Nucleus accumbens (tissue), 56 donors: ENCODE measurements around the gene NPAS3.
A peak's percentile ranks its signal among the peaks of the same experiment; 100 is the strongest.

Experiments used
- DNase-seq, 56 donors: peaks; one replicate each; lab custom pipeline; 2025; lab: John Stamatoyannopoulos, UW

NPAS3 gene

DNA sequence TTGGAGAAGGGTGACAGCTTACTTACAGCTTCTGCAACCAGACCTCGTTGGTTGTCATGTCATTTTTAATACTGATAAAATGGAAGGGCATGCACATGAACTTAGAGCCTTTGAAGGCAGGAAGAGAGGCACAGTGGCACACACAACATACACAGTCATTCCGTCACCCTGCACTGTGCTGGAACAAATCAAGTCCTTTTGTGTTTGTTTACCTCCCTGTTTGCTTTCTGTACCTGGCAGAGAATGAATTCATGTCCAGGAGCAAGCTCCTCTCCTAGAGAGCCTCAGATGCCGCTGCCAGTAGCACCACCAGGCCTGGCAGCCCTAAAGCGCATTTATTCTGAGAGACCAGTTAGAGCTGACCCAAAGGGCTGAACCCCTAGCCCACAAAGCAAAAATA, 551.9 kb downstream of the NPAS3 start:
- DNase-seq: peak in 3 of 56 donors; percentile 1 to 15 (median 1)

GRCh38 chr14:33491112-33491511, 552.4 kb downstream of the NPAS3 start:
- no peak for DNase-seq

DNA sequence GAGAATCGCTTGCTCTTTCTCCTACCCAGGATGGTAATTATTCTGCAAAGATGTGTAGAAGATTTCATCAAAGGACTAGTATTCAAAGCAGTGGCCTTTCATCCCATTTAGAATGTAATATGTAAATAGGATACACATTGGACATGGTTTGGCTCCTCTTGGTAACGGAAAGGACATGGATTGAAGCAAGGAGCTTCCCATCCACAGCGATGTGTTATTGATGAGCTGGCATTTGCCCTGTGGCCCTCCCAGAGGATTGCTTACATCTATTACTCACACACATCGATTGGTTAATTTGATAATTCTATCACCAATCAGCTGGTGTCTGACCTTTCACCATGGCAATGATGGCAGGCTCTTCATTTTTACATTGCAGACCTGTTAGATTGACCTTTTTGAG, 553.8 kb downstream of the NPAS3 start:
- DNase-seq: no peak

GRCh38 chr14:33493266-33493665, 554.6 kb downstream of the NPAS3 start:
- DNase-seq: no peak

- DNase-seq: peak in 1 of 56 donors; percentile 1
These were observed 555.3 kb downstream of the NPAS3 start for GRCh38 chr14:33493990-33494389.

DNA sequence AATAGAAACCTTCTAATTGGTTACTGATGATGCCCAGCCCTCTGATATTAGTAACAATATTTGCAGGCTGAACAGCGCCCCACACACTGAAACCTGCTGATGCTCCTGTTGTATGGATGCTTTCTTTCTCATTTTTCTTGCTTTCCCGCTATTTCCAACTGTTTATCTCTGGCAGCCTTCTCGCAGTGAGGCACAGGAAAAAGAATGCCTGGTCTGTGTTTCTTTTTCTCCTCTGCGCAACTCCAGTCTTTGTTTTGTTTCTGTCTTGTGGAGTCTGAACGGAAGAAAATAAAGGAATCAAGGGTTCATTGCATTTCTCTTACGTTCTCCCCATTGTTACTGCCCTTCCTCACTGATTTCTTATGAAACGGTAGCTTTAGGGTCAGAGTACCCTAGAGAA, 561.0 kb downstream of the NPAS3 start:
- DNase-seq: no peak

GRCh38 chr14:33504246-33505099, 565.8 kb downstream of the NPAS3 start:
- no peak for DNase-seq

GRCh38 chr14:33505266-33505962, 566.7 kb downstream of the NPAS3 start:
- DNase-seq: no peak

- DNase-seq: no peak
These were observed 567.3 kb downstream of the NPAS3 start for GRCh38 chr14:33505963-33506329.

DNA sequence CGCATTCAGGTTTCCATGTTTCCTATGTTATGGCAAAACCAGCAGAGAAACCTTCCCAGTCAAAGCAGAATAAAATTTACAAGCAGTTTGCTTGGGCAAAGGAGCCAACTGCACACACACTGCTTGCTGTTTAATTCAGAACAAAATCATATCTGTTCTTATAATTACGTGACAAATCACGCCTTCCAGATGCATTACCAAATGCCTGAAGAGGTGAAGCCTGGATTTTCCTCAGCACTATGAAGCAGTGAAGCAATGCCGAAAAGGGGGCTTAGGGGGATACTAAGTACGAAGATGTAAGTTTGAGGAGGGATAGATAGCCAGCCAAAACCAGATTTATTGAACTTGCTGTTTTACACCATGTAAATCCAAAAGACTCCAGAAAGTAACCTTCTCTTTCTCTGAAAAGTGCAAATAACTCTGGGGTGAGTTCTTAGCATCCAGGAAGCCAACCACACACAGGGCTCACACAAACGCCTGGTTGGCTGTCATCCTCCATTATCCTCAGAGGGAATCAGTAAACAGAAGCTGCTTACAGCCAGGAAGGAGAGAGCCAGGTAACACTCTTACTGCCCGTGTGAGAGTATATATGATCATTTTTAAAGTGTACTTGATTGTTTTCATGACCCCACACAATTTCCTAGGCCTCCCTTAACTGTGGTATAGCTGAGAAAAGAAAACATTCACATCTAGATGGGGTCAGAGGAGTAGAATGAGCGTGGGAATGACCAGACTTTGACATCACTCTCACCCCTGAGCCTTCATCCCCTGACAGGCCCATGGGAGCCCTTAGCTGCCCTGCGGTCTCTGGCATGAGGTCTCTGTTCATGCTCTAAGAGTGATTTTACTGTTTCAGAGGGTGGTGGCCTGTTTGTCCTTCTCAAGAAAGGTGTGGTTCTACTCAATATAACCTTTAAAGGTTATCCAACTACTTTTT, 569.7 kb downstream of the NPAS3 start:
- no peak for DNase-seq

GRCh38 chr14:33509454-33509853, 570.8 kb downstream of the NPAS3 start:
- DNase-seq: no peak

DNA sequence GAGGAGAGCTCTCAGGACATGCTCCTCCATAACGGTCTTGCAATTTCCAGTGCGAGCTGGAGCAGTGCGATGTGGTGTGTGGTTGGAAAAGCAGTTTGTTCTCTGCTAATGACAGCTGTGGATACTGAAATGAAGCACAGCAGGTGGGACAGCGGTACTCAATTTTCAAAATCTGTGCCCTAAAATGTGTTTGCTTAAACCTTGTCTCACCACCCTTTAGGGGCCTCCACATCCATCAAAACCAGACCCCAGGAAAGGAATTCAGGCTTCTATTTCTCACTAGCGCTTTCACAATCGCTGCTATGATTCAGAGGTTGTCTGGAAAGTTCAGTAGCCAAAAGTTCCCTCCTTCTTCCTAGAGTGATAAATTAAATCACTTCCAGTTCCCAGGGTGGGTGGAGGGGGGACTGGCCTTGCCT, 571.4 kb downstream of the NPAS3 start:
- DNase-seq: no peak

DNA sequence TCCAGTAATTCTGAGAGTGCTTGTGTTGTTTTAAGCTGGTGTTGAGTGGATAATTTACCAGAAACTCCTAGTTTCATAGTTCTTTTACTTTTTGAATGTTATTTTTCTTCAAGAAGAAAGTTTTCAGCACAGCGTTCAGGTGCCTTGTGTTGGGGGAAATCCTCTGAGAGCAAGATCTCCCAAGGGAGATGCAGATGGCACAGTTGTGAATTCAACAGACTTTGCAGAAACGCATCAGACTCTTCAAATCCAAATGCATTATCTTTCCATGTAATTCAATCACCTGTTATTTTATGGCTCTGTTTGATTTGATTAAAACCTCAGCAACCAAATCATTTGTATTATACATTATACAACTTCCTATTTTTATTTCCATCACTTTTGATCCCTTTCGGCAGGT, 572.3 kb downstream of the NPAS3 start:
- no peak for DNase-seq

DNA sequence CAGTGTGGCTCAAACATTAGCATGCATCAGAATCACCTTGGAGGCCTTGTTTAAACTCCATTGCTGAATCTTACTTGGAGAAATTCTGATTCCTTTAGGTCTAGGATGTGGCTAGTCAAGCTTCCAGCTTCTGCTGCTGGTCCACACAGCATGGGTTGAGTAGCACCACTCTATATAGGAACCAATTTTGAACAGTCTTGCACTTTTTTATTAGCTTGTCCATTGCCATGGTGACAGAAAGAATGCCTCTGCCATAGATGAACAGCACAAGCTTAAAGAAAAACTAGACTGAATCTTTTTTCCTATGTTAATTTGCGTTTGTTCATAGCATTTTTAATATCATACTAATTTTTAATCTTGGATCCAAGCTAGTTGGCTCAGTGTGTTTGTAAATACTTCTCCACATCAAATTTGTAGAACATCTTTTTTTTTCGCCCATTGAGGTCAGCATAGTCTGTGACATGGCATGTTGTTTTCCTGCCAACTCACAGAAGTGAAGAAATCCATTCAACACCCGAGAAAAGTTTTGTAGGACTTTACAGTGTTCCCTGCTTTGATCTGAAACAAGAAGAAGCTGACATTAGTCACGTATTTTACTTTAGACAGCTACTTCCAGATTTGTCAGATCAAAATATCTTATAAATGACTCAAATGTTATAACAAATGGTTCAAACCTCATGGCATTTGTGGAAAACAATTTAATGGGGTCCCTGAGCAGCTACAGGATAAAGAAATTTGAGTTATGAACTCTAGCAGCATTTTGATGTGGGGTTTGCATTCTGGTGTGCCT, 573.4 kb downstream of the NPAS3 start:
- no peak for DNase-seq

GRCh38 chr14:33515441-33515840, 576.8 kb downstream of the NPAS3 start:
- no peak for DNase-seq

- no peak for DNase-seq
These were observed 577.2 kb downstream of the NPAS3 start for GRCh38 chr14:33515899-33516298.

DNA sequence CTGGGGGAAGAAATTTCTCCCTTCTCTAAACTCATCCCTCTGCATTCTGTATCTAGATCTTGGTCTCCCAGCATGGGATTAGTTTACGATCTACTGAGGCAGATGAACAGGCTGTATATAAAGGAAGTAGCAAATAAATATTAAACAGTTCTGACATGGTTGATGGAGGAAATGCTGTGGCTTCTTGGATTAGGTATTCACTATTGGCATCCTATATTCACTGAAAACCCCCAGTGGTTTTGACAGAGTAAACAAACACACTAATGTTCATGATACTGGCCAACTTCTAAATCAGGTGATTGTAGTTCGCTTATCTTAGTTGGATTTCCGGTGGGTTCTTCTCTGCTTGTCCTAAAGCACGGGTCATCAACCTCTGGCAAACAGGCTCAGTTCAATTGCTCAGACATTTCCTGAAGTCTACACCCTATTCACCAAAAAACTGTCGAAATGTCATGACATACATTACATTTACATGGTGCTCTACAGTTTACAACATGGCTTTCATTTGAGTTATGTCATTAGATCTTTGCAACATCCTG, 578.3 kb downstream of the NPAS3 start:
- DNase-seq: no peak

GRCh38 chr14:33521192-33521591, 582.5 kb downstream of the NPAS3 start:
- no peak for DNase-seq

DNA sequence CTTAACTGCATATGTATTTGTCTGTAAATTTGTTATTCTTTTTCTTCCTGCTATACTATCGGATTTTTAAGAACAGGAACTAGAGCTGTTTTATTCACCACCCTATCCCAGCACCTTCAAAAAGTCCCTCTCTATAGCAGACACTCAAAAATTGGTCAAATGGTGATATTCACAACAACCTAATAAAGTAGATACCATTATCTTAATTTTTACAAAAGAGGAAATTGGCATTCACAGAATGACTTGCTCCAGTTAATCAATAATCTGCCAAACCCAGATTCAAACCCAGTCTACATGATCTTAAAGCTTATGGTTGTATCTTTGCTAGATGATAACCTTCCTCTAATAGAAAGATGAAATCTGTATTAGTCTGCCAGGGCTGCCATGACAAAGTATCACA, 585.6 kb downstream of the NPAS3 start:
- DNase-seq: no peak

DNA sequence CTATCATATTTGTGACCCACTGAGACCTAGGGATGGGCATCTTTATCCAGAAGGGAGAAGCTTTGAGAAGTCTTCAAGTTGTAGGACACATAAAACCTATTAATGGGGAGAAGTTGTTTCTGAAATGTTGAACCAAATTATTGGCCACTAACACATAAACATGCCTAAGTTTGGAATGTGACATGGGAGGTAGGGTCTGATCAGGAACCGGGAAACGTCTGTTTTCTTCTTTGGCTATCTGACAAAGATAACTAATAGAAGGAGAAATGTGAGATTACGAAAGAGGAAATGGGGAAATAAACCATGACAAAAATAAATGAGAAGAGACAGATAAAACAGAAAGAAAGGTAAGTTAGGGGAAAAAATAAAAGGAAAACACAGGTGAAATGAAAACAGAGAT, 586.9 kb downstream of the NPAS3 start:
- DNase-seq: no peak
